ENCODE results near the gene GNB1L.

The GNB1L gene

GRCh38 chr22:19803736-19804267, 50.9 kb downstream of the GNB1L start:
- TF ChIP-seq, protein P1, sequence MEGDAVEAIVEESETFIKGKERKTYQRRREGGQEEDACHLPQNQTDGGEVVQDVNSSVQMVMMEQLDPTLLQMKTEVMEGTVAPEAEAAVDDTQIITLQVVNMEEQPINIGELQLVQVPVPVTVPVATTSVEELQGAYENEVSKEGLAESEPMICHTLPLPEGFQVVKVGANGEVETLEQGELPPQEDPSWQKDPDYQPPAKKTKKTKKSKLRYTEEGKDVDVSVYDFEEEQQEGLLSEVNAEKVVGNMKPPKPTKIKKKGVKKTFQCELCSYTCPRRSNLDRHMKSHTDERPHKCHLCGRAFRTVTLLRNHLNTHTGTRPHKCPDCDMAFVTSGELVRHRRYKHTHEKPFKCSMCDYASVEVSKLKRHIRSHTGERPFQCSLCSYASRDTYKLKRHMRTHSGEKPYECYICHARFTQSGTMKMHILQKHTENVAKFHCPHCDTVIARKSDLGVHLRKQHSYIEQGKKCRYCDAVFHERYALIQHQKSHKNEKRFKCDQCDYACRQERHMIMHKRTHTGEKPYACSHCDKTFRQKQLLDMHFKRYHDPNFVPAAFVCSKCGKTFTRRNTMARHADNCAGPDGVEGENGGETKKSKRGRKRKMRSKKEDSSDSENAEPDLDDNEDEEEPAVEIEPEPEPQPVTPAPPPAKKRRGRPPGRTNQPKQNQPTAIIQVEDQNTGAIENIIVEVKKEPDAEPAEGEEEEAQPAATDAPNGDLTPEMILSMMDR (IDR thresholded peaks at IDR 0.05; ENCODE audit: low read depth, low read length) = no peak
- no peak for DNase-seq (ENCODE audit: extremely low read depth, low read depth)

GRCh38 chr22:19802894-19803735, 51.6 kb downstream of the GNB1L start:
- no peak for DNase-seq (ENCODE audit: extremely low read depth, low read depth)
- TF ChIP-seq, protein P1 (IDR thresholded peaks at IDR 0.05; ENCODE audit: low read depth, low read length) = no peak

GRCh38 chr22:19802001-19802893, 52.4 kb downstream of the GNB1L start:
- TF ChIP-seq, protein P1 (IDR thresholded peaks at IDR 0.05; ENCODE audit: low read depth, low read length) = no peak
- no peak for DNase-seq (ENCODE audit: extremely low read depth, low read depth)

DNA sequence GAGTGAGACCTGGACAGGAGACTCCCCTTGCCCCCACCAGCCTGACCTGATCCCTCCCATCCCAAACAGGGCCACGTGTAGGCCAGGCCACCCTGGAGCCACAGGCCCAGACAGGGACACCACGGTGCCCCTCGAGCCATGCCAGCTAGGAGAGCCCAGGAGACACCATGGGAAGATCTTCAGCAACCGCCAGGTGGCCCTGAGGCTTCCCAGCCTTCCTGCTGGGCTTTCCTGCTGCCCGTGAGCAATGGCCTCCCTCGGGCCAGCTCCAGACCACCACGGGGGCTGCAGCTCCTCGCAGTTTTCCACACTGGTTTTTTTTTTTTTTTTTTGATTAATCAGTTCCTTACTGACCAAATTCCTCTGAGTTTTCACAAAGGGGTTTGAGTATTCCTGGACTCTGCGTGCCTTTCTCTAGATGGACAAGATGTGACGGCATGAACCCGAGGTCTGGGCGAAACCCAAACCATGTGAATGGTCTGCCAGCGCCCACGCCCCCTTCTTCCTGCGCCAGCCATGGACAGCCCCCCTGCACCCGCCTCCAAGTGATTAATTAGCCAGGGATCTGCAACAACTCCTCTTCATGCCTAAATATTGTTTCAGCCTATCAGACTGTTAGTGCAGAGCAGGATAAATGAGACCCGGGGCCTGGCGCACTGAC, 53.2 kb downstream of the GNB1L start:
- DNase-seq (ENCODE audit: extremely low read depth, low read depth) = peak; percentile 54
- TF ChIP-seq, protein P1 (IDR thresholded peaks at IDR 0.05; ENCODE audit: low read depth, low read length) = no peak

DNA sequence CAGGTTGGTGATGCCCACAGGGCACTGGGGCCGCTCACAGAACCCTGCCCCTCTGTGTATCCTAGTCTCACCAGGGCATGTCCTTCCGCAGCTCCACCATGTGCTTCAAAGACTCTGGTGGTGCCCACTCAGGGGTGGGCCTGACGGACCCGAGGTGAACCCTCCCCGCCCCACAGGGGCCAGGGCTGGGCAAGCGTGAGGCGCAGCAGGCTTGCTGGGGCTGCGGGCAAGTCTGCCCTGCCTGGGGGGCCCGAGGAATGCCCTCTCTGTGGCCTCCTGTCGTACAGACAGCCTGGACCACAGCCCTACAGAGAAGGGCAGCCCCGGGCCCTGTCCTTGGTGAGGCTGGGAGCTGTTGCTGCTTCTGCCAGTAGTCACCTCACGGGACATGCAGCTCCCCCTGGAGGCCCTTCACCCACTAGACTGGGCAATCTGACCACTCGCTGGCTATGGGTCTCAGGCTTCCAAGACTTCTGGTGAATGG, 53.9 kb downstream of the GNB1L start:
- TF ChIP-seq, protein P1 (IDR thresholded peaks at IDR 0.05; ENCODE audit: low read depth, low read length) = peak; percentile 47
- DNase-seq (ENCODE audit: extremely low read depth, low read depth) = no peak

DNA sequence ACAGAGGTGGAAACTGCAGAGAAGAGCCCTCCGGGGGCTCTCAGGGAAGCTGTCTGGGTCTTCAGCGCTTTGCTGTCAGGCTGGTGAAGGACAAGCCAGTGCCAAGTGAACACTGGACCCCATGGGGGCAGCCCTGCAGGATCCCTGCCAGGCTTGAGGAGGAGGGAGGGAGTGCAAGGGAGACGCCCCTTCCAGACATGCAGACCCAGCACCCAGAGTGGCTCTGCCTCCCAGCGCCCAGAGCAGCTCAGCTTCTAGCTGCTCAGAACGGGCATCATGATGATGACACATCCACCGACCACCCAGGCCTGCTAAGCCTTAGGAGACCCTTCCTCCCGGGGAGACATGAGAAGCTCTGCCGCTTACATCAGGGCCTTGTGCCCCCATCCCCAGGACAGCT, 54.4 kb downstream of the GNB1L start:
- TF ChIP-seq, protein P1 (IDR thresholded peaks at IDR 0.05; ENCODE audit: low read depth, low read length) = no peak
- no peak for DNase-seq (ENCODE audit: extremely low read depth, low read depth)

Data from AG09319 (cell line).